ENCODE results near the gene EXOC4. TPM values are rescaled to one million over a fixed set of nuclear protein-coding genes. Genes with fewer than 3 reads are reported as not detected.
"Not testable (repeated sequence)": the region's sequence is repeated elsewhere in the genome, so short reads cannot be mapped to it uniquely, and the experiment has no call there.

EXOC4 gene
- total RNA-seq, 1 experiment from 2014 or later: 62.4 TPM

DNA sequence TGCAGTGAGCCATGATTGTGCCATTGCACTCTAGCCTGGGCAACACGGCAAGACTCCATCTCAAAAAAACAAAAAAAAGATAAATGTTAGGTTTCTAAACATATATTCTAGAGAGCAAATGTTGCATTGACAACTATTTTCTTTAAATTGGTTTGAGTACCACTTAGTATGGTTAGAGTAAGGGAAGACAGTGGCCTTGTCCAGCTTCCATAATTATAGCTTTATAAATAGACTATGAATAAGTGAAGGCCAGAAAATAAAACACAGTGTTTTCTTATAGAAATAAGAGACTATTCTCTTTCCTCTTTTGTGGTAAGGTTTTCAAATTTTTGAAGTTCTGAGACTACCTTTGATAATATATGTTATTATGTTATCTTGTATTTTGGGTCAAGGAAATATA lies 50.5 kb downstream of the EXOC4 start:
- DNase-seq (ENCODE audit: low spot score): no peak
- in situ Hi-C loops (cut with HindIII; ENCODE audit: low sequenced_read_pairs): no loop called here

DNA sequence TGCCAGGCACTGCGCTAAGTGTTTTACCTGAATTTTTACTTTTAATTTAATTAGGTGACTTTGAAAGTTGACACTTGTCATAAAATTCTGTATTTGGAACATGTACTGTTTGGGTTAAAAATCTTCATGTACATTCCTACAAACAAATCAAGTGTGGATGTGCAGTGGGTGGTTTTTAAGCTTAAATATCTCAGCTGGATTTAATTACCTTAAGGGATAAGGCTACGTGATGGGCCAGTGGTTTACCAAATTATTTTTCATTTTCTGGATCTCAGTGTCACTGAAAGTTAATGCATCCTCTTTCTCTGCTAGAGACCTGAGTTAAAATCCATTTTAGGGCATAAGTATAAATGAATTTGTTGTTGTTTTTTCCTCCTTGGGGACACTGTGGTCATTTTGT lies 51.1 kb downstream of the EXOC4 start:
- no peak for DNase-seq (ENCODE audit: low spot score)
- in situ Hi-C loops (cut with HindIII; ENCODE audit: low sequenced_read_pairs): no loop called here

DNA sequence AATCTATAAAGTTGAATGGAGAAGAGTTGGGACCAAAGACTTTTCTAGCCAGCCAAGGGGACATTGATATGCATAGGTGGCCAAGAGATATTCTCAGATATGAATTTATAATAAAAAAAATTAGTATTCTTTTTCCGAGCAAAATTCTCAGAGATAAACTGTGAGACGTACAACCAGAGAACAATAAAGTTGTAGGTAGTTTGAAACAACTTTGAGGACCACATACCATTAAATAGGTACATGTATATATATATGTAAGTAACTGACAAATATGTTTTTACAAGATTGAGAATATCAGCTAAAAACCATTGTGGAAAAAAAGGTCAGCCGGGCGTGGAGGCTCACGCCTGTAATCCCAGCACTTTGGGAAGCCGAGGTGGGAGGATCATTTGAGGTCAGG lies 56.5 kb downstream of the EXOC4 start:
- in situ Hi-C loops (cut with HindIII; ENCODE audit: low sequenced_read_pairs): no loop called here
- DNase-seq (ENCODE audit: low spot score): no peak

DNA sequence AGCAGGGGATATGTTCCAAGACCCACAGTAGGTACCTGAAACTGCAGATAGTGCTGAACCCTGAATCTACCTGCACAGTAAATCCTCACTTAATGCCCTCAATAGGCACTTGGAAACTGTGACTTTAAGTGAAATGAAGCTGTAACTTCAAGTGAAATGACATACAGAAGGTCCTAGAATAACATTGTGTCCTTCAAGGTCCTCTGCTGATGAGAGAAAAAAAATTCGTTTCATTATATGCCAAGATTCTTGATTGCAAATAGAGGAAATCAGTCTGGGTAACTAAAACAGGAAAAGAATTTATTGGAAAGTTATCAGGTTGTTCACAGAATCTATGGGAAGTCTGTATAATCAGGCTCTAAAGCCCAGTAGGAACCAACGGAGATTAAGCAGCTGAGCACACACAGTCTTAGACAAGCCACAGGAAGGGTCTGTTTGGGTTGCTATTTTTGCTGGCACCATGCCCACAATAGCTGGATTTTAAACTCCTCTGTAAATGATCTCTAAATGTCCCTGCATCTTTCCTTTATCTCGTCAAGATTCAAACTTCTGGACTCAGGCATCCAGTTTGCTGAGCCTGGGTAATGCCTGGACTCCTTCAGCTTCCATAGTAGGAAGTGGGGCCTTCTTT lies 57.5 kb downstream of the EXOC4 start:
- in situ Hi-C loops (cut with HindIII; ENCODE audit: low sequenced_read_pairs): no loop called here
- DNase-seq (ENCODE audit: low spot score): no peak

DNA sequence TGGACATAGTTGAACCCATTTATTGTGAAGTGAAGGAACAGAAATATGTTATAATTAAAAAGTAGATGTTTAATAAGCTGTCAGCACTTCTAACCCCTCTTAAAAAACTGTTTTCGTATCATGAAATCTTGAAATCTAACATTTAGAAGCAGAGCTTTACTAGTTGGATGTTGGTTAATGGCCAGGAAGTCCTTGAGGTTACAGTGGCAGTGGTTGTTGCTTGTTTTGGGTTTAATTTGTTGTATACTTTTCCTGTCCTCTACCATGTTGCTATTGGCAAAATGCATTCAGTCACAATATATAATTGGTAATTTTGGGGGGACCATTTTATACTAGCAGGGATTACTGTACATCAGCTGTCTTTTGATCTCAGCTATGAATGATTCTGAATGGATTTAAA lies 60.7 kb downstream of the EXOC4 start:
- in situ Hi-C loops (cut with HindIII; ENCODE audit: low sequenced_read_pairs): no loop called here
- no peak for DNase-seq (ENCODE audit: low spot score)

DNA sequence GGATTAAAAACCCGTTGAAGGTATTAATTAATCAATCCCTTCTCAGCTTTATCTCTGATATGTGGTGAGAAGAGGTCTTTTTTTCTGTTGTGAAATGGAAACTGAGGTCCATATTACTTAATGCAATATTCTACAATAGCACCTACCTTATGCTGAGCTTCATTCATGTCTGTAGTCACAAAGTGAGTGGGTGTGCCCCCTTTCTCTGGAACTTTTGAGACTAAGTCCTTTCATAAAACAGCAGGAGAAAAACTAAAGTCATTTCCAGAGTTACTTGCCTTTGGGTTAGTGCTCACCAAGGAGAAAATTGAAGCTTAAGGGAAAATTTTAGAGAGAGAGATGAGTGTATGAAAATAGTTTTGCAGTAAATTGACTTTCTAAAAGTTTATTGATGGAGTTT lies 61.2 kb downstream of the EXOC4 start:
- in situ Hi-C loops (cut with HindIII; ENCODE audit: low sequenced_read_pairs): no loop called here
- no peak for DNase-seq (ENCODE audit: low spot score)

DNA sequence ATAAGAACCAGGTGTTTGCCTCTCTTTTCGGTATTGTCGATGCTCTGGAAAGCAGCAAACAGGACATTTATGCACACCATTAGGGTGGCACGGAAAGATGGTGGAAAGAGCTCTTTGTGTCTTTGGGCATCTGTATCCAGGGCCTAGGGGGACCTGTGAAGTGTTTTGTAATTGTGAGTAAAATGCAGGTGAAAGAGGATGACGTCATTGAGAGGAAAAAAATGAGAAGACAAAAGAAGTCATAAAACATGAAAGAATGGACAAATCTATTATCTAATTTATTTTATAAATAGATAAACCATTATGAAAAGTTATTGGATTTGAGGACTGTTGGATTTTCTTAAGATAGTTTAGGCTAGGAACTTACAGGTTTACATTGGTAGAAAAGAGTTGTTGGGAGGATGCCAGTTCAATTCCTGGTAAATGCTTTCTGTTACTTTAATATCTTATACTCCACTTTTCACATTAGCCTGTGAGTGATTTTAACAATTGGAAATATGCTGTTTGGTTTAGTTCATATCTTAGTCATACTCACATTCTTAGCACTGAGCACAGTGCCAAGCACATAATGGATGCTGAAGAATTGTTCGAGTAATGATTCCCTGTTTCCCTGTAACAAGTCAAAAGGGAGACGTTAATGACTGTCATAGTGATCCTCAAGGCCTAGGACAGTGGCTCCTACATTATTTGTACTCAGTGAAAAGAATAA lies 62.6 kb downstream of the EXOC4 start:
- DNase-seq (ENCODE audit: low spot score): no peak
- in situ Hi-C loops (cut with HindIII; ENCODE audit: low sequenced_read_pairs): no loop called here

DNA sequence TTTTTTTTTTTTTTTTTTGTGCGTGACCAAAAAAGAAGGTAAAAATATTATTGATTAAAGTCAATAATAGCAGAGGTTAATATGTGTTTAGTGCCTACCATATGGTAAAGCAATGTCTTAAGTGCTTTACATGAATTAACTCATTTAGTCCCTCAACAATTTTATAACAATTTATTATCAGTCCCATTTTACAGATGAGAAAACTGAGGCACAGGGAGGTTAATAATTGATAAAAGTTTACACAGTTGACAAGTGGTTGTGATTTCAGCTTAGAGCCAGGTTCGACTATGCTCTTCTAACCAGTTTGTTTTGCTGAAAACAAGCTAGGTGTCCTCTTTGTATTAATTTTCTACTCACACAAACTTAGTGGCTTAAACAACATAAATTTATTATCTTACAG lies 67.0 kb downstream of the EXOC4 start:
- in situ Hi-C loops (cut with HindIII; ENCODE audit: low sequenced_read_pairs): no loop called here
- DNase-seq (ENCODE audit: low spot score): no peak

DNA sequence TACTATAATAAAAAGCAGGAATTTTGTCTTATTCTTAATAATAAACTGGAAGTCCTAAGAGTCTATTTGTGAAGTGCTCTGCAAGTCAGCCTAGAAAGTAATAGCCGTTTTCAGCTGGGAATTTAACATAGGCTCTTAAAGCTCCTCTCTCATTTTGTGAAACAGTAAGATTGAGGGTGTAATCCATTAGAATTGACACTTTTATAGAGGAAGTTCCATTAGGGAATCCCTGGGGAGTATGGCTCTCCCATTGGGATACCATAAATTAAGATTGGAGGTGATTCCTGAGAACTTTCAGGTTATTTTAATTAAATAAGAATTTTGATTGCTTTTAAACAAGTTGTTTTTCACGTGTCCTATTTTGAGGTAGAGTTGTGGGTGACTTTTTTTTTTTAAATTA lies 68.0 kb downstream of the EXOC4 start:
- DNase-seq (ENCODE audit: low spot score): no peak
- in situ Hi-C loops (cut with HindIII; ENCODE audit: low sequenced_read_pairs): no loop called here

DNA sequence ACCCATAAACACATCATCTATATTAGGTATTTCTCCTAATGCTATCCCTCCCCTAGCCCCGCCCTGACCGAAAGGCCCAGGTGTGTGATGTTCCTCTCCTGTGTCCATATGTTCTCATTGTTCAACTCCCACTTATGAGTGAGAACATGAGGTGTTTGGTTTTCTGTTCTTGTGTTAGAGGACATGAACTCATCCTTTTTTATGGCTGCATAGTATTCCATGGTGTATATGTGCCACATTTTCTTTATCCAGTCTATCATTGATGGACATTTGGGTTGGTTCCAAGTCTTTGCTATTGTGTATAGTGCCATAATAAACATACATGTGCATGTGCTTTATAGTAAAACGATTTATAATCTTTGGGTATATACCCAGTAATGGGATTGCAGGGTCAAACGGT lies 68.5 kb downstream of the EXOC4 start:
- DNase-seq (ENCODE audit: low spot score); in situ Hi-C loops (cut with HindIII; ENCODE audit: low sequenced_read_pairs): not testable (repeated sequence)

DNA sequence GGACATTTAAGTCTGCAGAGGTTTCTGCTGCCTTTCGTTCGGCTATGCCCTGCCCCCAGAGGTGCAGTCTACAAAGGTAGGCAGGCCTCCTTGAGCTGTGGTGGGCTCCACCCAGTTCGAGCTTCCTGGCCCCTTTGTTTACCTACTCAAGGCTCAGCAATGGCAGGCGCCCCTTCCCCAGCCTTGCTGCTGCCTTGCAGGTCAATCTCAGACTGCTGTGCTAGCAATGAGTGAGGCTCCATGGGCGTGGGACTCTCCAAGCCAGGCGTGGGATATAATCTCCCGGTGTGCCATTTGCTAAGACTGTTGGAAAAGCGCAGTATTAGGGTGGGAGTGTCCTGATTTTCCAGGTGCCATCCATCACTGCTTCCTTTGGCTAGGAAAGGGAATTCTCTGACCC lies 73.9 kb downstream of the EXOC4 start:
- in situ Hi-C loops (cut with HindIII; ENCODE audit: low sequenced_read_pairs); DNase-seq (ENCODE audit: low spot score): not testable (repeated sequence)

DNA sequence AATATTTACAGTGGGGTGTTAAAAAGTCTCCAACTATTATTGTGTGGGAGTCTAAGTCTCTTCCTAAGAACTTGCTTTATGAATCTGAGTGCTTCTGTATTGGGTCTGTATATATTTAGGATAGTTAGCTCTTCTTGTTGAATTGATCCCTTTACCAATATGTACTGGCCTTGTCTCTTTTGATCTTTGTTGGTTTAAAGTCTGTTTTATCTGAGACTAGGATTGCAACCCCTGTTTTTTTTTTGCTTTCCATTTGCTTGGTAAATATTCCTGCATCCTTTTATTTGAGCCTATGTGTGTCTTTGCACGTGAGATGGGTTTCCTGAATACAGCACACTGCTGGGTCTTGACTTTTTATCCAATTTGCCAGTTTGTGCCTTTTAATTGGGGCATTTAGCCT lies 75.1 kb downstream of the EXOC4 start:
- DNase-seq (ENCODE audit: low spot score); in situ Hi-C loops (cut with HindIII; ENCODE audit: low sequenced_read_pairs): not testable (repeated sequence)

DNA sequence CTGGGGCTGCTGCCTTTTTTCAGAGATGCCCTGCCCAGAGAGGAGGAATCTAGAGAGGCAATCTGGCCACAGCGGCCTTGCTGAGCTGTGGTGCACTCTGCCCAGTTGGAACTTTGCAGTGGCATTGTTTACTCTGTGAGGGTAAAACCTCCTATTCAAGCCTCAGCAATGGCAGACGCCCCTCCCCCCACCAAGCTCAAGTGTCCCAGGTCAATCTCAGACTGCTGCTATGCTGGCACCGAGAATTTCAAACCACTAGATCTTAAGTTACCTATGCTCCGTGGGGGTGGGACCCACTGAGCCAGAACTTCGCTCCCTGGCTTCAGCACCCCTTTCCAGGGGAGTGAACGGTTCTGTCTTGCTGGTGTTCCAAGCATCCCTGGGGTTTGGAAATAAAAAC lies 77.2 kb downstream of the EXOC4 start:
- no peak for DNase-seq (ENCODE audit: low spot score)
- in situ Hi-C loops (cut with HindIII; ENCODE audit: low sequenced_read_pairs): no loop called here

DNA sequence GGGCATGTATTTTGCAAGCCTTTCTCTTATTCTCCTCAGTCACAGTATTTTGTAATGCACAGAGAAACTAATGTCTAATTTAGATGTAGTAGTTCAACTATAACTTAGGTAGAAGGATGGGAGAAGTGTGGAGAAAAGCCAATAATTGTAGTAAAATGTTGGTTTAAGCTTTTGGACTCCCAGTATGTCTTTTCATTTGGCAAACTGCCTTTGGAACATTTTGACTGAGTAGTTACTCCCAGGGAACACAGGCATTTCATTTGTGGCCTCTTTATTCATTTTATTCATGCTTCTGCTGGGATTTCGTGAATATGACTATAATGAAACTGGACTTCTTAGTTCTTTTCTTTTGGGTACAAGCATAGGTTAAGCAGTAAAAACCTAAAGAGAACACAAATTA lies 79.0 kb downstream of the EXOC4 start:
- in situ Hi-C loops (cut with HindIII; ENCODE audit: low sequenced_read_pairs): no loop called here
- DNase-seq (ENCODE audit: low spot score): peak; percentile 35

DNA sequence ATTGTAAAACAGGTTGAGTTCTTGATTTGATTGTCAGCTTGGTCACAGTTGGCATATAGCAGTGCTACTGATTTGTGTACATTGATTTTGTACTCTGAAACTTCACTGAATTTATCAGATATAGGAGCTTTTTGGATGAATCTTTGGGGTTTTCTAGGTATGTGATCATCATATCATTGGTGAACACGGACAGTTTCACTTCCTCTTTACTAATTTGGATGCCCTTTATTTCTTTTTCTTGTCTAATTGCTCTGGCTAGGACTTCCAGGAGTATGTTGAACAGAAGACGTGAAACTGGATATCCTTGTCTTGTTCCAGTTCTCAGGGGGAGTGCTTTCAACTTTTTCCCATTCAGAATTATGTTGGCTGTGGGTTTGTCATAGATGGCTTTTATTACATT lies 86.9 kb downstream of the EXOC4 start:
- DNase-seq (ENCODE audit: low spot score): no peak
- in situ Hi-C loops (cut with HindIII; ENCODE audit: low sequenced_read_pairs): no loop called here

DNA sequence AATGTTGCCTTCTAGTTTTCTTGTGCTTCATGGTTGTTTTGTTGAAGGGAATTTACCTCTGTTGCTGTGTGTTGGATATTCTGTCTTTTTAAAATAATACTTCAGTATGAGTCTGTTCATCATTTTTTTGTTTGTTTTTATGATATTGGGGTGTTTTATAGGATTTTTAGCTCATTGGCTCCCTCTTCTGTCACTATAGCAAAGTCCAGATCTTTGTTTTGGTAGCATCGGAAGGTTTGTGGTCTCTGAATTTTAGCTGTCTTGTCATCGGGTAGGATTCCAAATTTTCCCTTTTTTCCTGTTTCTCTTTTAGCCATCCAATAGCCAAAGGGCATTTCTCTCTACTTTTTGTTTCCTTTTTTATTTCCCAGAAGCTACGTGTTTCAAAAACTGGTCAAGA lies 91.4 kb downstream of the EXOC4 start:
- in situ Hi-C loops (cut with HindIII; ENCODE audit: low sequenced_read_pairs): no loop called here
- no peak for DNase-seq (ENCODE audit: low spot score)

DNA sequence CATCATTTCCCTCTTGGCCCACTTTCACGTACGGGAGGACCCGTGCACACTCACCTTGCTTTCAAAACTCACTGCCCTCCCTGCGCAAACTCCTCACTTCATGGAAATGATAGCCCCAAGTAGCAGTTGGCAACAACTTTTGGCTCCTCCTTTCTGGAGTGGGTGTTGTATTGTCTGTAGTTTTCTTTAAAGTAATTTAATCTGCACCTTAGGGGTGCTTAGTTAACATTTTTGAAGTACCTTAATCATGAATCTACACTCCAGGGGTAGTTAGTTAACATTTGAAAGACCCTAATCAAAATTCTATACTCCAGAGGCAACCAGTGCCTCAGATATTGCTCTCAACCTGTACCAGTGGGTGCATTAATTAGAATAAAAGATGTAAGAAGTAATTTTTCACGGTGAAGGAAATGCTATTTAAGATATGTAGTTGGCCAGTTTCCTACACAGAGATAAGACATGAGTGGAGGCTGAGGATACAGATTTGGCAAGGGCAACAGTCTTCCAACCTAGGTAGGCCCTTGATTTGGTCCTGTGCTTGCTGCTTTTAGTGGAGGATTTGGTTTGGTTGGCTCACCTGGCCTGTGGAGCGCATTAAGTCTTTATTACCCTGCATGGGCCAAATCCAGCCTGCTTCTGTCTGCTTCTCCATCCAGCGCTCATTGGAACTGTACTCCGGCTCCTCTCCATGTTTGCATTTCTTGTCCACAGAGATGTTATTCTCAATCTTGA lies 93.0 kb downstream of the EXOC4 start:
- DNase-seq (ENCODE audit: low spot score): no peak
- in situ Hi-C loops (cut with HindIII; ENCODE audit: low sequenced_read_pairs): no loop called here

DNA sequence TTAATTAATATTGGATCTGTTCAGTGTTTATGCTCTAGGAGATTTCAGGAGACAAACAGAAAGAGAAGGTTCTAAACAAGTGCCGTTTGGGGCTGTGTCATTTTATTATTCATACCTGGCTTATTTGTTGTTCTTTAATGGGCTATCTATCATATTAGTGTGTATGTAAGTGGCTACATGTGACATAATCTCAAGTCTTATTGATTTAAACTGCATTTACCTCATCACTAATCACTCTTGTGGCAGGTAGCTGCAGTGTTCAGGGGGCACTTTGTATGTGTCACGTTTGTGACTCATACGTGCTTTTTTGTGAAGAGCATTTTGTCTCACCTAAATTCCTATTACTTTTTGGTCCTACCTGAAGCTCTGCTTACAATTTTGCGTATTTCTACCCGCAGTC lies 95.4 kb downstream of the EXOC4 start:
- in situ Hi-C loops (cut with HindIII; ENCODE audit: low sequenced_read_pairs): no loop called here
- no peak for DNase-seq (ENCODE audit: low spot score)

DNA sequence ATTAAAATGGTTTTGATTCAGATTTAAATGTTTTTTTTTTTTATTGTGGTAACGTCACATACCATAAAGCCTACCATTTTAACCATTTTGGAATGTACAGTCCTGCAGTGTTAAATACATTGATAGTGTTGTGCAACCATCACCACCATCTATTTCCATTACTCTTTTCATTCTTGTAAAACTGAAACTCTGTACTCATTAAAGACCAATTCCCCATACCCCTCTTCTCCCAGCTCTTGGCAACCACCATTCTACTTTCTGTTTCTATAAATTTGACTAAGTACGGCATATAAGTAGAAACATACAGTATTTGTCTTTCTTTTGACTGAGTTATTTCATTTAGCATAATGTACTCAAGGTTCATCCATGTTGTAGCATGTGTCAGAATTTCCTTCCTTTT lies 96.2 kb downstream of the EXOC4 start:
- in situ Hi-C loops (cut with HindIII; ENCODE audit: low sequenced_read_pairs): no loop called here

DNA sequence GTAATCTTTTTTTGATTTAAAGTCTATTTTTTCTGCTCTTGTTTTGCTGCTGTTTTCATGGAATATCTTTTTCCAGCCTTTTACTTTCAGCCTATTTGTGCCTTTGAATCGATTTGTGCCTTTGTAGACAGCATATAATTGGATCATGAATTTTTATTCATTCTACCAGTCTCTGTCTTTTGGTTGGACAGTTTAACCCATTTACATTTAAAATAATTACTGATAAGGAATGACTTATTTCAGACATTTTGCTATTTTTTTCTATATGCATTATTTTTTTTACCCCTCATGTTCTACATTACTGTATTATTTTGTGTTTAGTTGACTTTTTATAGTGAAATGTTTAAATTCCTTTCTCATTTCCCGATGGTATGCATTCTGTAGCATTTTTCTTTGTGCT lies 99.6 kb downstream of the EXOC4 start:
- in situ Hi-C loops (cut with HindIII; ENCODE audit: low sequenced_read_pairs): no loop called here
- DNase-seq (ENCODE audit: low spot score): no peak

More for the DNA sequence above, 96.2 kb downstream of the EXOC4 start:
- no peak for DNase-seq (ENCODE audit: low spot score)

DNA sequence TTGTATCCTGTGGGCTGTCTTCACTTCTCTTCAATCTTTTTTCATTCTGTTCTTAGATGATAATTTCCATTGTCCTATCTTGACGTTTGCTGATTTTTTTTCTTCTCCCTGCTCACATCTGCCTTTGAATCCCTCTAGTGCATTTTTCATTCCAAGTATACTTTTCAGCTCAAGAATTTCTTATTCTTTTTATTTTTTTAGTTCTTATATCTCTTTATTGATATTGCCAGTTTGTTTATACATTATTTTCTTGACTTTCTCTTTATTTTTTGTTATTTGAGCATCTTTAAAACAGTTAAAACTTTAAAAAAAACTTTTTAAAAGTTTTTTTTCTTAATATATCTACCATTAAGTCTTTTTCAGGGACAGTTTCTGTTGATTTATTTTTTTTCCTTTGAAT lies 100.9 kb downstream of the EXOC4 start:
- in situ Hi-C loops (cut with HindIII; ENCODE audit: low sequenced_read_pairs): no loop called here
- no peak for DNase-seq (ENCODE audit: low spot score)

Data from G401 (cell line).